Measurements from ENCODE around the gene TTYH2. TPM values are rescaled to one million over a fixed set of nuclear protein-coding genes. Genes with fewer than 3 reads are reported as not detected.

Gene TTYH2
- total RNA-seq, 1 experiment from 2014 or later: 4.5 TPM

DNA sequence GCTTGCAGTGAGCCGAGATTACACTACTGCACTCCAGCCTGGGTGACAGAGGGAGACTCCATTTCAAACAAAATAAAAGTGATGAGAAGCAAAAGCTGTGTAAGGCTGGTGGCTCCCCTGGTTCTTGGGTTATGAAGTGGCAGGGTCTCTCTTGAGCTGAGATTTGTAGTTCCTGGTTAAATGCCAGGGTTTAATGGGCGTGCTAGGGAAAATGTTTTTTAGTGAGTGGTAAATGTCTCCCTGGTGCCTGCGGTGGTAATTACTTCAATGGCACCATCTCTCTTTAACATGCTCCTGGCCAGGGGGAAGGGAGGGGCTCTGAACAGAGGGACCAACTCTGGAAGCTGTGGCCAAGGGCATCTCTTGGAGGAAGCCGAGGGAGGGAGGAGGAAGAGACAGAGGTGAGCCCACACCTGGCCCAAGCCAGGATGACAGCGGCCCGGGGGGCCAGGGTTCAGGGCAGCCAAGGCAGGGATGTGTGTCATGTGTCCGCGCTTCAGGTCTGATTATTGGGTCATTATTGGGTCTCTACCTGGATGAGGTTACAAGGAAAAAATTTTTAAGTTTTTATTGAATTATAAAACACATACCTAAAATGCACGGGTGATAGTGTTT, 27.7 kb upstream of the TTYH2 start (continued):
- TF ChIP-seq, protein P1, sequence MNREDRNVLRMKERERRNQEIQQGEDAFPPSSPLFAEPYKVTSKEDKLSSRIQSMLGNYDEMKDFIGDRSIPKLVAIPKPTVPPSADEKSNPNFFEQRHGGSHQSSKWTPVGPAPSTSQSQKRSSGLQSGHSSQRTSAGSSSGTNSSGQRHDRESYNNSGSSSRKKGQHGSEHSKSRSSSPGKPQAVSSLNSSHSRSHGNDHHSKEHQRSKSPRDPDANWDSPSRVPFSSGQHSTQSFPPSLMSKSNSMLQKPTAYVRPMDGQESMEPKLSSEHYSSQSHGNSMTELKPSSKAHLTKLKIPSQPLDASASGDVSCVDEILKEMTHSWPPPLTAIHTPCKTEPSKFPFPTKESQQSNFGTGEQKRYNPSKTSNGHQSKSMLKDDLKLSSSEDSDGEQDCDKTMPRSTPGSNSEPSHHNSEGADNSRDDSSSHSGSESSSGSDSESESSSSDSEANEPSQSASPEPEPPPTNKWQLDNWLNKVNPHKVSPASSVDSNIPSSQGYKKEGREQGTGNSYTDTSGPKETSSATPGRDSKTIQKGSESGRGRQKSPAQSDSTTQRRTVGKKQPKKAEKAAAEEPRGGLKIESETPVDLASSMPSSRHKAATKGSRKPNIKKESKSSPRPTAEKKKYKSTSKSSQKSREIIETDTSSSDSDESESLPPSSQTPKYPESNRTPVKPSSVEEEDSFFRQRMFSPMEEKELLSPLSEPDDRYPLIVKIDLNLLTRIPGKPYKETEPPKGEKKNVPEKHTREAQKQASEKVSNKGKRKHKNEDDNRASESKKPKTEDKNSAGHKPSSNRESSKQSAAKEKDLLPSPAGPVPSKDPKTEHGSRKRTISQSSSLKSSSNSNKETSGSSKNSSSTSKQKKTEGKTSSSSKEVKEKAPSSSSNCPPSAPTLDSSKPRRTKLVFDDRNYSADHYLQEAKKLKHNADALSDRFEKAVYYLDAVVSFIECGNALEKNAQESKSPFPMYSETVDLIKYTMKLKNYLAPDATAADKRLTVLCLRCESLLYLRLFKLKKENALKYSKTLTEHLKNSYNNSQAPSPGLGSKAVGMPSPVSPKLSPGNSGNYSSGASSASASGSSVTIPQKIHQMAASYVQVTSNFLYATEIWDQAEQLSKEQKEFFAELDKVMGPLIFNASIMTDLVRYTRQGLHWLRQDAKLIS (CRISPR knock-in tag; IDR thresholded peaks at IDR 0.05; ENCODE audit: borderline replicate concordance): no peak
- TF ChIP-seq FOXP1 (CRISPR knock-in tag; IDR thresholded peaks at IDR 0.05; ENCODE audit: borderline replicate concordance): no peak
- no peak for TF ChIP-seq RORB (CRISPR knock-in tag; IDR thresholded peaks at IDR 0.05)
- TF ChIP-seq, protein P2, sequence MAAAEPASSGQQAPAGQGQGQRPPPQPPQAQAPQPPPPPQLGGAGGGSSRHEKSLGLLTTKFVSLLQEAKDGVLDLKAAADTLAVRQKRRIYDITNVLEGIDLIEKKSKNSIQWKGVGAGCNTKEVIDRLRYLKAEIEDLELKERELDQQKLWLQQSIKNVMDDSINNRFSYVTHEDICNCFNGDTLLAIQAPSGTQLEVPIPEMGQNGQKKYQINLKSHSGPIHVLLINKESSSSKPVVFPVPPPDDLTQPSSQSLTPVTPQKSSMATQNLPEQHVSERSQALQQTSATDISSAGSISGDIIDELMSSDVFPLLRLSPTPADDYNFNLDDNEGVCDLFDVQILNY (CRISPR knock-in tag; IDR thresholded peaks at IDR 0.05): no peak
- TF ChIP-seq ESRRA (CRISPR knock-in tag; IDR thresholded peaks at IDR 0.05; ENCODE audit: borderline replicate concordance): no peak
- TF ChIP-seq, protein P3, sequence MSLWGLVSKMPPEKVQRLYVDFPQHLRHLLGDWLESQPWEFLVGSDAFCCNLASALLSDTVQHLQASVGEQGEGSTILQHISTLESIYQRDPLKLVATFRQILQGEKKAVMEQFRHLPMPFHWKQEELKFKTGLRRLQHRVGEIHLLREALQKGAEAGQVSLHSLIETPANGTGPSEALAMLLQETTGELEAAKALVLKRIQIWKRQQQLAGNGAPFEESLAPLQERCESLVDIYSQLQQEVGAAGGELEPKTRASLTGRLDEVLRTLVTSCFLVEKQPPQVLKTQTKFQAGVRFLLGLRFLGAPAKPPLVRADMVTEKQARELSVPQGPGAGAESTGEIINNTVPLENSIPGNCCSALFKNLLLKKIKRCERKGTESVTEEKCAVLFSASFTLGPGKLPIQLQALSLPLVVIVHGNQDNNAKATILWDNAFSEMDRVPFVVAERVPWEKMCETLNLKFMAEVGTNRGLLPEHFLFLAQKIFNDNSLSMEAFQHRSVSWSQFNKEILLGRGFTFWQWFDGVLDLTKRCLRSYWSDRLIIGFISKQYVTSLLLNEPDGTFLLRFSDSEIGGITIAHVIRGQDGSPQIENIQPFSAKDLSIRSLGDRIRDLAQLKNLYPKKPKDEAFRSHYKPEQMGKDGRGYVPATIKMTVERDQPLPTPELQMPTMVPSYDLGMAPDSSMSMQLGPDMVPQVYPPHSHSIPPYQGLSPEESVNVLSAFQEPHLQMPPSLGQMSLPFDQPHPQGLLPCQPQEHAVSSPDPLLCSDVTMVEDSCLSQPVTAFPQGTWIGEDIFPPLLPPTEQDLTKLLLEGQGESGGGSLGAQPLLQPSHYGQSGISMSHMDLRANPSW (CRISPR knock-in tag; conservative IDR thresholded peaks at IDR 0.05; ENCODE audit: low read depth): no peak
- TF ChIP-seq, protein P4, sequence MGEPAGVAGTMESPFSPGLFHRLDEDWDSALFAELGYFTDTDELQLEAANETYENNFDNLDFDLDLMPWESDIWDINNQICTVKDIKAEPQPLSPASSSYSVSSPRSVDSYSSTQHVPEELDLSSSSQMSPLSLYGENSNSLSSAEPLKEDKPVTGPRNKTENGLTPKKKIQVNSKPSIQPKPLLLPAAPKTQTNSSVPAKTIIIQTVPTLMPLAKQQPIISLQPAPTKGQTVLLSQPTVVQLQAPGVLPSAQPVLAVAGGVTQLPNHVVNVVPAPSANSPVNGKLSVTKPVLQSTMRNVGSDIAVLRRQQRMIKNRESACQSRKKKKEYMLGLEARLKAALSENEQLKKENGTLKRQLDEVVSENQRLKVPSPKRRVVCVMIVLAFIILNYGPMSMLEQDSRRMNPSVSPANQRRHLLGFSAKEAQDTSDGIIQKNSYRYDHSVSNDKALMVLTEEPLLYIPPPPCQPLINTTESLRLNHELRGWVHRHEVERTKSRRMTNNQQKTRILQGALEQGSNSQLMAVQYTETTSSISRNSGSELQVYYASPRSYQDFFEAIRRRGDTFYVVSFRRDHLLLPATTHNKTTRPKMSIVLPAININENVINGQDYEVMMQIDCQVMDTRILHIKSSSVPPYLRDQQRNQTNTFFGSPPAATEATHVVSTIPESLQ (CRISPR knock-in tag; IDR thresholded peaks at IDR 0.05): no peak
- TF ChIP-seq ETV6 (CRISPR knock-in tag; IDR thresholded peaks at IDR 0.05): no peak
- TF ChIP-seq, protein P5, sequence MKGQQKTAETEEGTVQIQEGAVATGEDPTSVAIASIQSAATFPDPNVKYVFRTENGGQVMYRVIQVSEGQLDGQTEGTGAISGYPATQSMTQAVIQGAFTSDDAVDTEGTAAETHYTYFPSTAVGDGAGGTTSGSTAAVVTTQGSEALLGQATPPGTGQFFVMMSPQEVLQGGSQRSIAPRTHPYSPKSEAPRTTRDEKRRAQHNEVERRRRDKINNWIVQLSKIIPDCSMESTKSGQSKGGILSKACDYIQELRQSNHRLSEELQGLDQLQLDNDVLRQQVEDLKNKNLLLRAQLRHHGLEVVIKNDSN (CRISPR knock-in tag; IDR thresholded peaks at IDR 0.05): no peak
- TF ChIP-seq SP1 (CRISPR knock-in tag; conservative IDR thresholded peaks at IDR 0.05): no peak
- no peak for TF ChIP-seq MXD4 (CRISPR knock-in tag; IDR thresholded peaks at IDR 0.05; ENCODE audit: borderline replicate concordance)
- TF ChIP-seq NR2C2 (CRISPR knock-in tag; IDR thresholded peaks at IDR 0.05): no peak
- TF ChIP-seq ELF4 (CRISPR knock-in tag; IDR thresholded peaks at IDR 0.05; ENCODE audit: low read depth): no peak

DNA sequence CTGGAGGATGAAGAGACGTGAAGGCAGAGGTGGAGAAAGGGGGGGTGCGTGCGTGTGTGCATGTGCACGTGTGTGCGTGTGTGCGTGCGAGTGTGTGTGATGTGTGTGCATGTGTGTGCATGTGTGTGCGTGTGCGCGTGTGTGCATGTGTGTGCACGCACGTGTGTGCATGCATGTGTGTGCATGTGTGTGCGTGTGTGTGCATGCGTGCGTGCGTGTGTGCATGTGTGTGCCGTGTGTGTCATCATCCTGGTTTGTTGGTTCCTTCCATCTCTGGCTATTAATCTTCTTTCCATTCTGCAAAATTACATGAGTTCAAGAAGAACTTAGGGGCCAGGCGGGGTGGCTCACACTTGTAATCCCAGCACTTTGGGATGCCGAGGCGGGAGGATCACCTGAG, 26.9 kb upstream of the TTYH2 start:
- no peak for ATAC-seq
- no peak for DNase-seq (ENCODE audit: low spot score)
- Mint-ChIP-seq H3K4me1 (peaks cover 16% of the 10 kb centered on the region), H3K9me3 (peaks cover 9% of the 10 kb centered on the region), H3K27ac (no peak overlapping the region), H3K4me3 (no peak overlapping the region), H3K27me3 (ENCODE audit: low read depth) (peaks cover 4% of the 10 kb centered on the region; the same call in 1 of the 2 replicates), H3K36me3 (no peaks in the 10 kb centered on the region)
- ChIA-PET CTCF (interaction anchor here (0.8 to 6.7 kb wide), 2 partner anchors 13 to 97 kb away, joined by 4 to 99 read pairs; no protein-coding TSS in a partner anchor), POLR2A (no interaction called here)
- no peak for TF ChIP-seq SP1 (CRISPR knock-in tag; conservative IDR thresholded peaks at IDR 0.05)
- TF ChIP-seq, protein P6, sequence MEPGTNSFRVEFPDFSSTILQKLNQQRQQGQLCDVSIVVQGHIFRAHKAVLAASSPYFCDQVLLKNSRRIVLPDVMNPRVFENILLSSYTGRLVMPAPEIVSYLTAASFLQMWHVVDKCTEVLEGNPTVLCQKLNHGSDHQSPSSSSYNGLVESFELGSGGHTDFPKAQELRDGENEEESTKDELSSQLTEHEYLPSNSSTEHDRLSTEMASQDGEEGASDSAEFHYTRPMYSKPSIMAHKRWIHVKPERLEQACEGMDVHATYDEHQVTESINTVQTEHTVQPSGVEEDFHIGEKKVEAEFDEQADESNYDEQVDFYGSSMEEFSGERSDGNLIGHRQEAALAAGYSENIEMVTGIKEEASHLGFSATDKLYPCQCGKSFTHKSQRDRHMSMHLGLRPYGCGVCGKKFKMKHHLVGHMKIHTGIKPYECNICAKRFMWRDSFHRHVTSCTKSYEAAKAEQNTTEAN (CRISPR knock-in tag; IDR thresholded peaks at IDR 0.05): 0 out of 2 replicates have a peak, but pooled peaks have one; percentile 73

Data from WTC11 (cell line).